H1 (cell line): ENCODE data around the gene ME3. TPM values are rescaled to one million over a fixed set of nuclear protein-coding genes. Genes with fewer than 3 reads are reported as not detected.

ENCODE experiments used
- KDM1A ChIP-seq: fragments of 200-600, 300-600 bp; sonication (generic); IDR thresholded peaks from 2 replicates; pipeline ENCODE4 v1.7.1; 2016; ENCODE audit warnings: mild to moderate bottlenecking, low read length, borderline replicate concordance
- polyA plus RNA-seq, 7 experiments: library from polyadenylated mRNA; depleted of rRNA in 3 of 7; stranded (reverse) in 5 of 7; unstranded in 2 of 7; fragments of >200 nt in 5 of 7; fragments of 200-250 nt in 2 of 7; gene quantifications; 1 replicate in 5 of 7; 2 replicates in 1 of 7; 4 replicates in 1 of 7; pipeline versions ENCODE4 v1.2.1 to v1.2.3, GENCODE V29; 2011 to 2013; ENCODE audit warnings: missing spikeins in 2 of 7, mixed read lengths in 2 of 7
- total RNA-seq: library from RNA; stranded (reverse); fragmentation: NEBNext Ultra II Directional; extraction: Animal tissue kit (Norgen Biotek cat#: 25700); gene quantifications from 2 replicates; pipeline ENCODE4 v1.2.1, GENCODE V29; 2021

The ME3 gene
- total and polyA plus RNA-seq, 2 of the 8 experiments (the other 6 are each of a cell fraction or from before 2014, with no cell fraction given) = 1.5 to 2.8 TPM

GRCh38 chr11:86571273-86571948 lies 101.0 kb downstream of the ME3 start (continued):
- no peak for TF ChIP-seq KDM1A
